ENCODE measurements around the gene FUCA2. TPM values are rescaled to one million over a fixed set of nuclear protein-coding genes. Genes with fewer than 3 reads are reported as not detected.

The FUCA2 gene
- polyA plus RNA-seq, 1 of the 3 experiments (the other 2 are of a cell fraction), result 37.6 TPM

DNA sequence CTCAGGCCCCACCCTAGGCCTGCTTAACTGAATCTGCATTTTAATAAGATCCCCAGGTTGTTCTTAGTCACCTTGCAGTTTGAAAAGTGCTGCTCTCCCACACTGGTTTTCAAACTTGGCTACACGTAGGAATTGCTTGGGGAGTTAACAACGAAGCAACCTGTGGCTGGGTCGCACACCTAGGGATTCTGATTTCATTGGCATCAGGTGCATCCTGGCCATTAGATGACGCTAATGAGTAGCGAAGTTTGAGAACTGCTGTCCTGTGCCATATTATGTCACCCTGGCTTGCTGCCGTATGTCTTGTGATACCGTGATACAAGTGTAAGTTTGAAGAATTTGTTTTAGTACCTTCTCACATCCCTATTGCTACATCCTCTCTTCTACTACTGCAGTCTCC is 28.2 kb upstream of the FUCA2 start:
- Histone ChIP-seq H3K27ac (ENCODE audit: low read depth in 2 of 2, low read length in 1 of 2) (no peak overlapping the region), H3K9me2 (no peaks in the 10 kb centered on the region), H3K4me2 (no peak overlapping the region), H3K36me3 (replicated peaks in 1 of 2; ENCODE audit: control insufficient read depth in 1 of 2, insufficient read depth in 2 of 2, low read length in 1 of 2) (no peaks in the 10 kb centered on the region), H2AFZ (ENCODE audit: low read depth) (no peak overlapping the region), H3K4me3 (ENCODE audit: low read depth in 2 of 2, low read length in 1 of 2) (no peak overlapping the region), H3K4me1 (ENCODE audit: control insufficient read depth in 1 of 2, insufficient read depth in 2 of 2, low read depth in 1 of 2, low read length in 1 of 2) (peaks cover 0 to 3% of the 10 kb centered on the region in 2 experiments; a peak in 1 of 4 replicates), H4K20me1 (ENCODE audit: insufficient read depth) (no peaks in the 10 kb centered on the region), H3K27me3 (ENCODE audit: insufficient read depth) (no peaks in the 10 kb centered on the region), H3F3A (replicated peaks; ENCODE audit: insufficient read depth) (no peaks in the 10 kb centered on the region), H3K9ac (no peak overlapping the region), H3K79me2 (ENCODE audit: insufficient read depth) (peaks cover 11% of the 10 kb centered on the region; the same call in 1 of the 2 replicates), H3K9me3 (no peaks in the 10 kb centered on the region)
- WGBS (ENCODE audit: low lambda C conversion rate), result 97% methylated on average over 7 of the region's 7 CpGs
- no peak for DNase-seq
- POLR2A ChIA-PET, result no interaction called here
- TF ChIP-seq SMC3 (IDR thresholded peaks at IDR 0.05; ENCODE audit: low read depth, low read length) (no peak), EZH2phosphoT487 (IDR thresholded peaks at IDR 0.05; ENCODE audit: borderline replicate concordance, low read depth) (no peak), EP300 (IDR thresholded peaks at IDR 0.05; ENCODE audit: borderline replicate concordance in 1 of 2, low read depth in 1 of 2, low read length in 1 of 2) (no peak), RAD21 (IDR thresholded peaks at IDR 0.05; ENCODE audit: low read length) (no peak), NRF1 (IDR thresholded peaks at IDR 0.05; ENCODE audit: low read depth, low read length) (no peak), USF1 (IDR thresholded peaks at IDR 0.05; ENCODE audit: borderline replicate concordance, low read depth) (no peak), GATA2 (CRISPR knock-in tag; IDR thresholded peaks at IDR 0.05) (no peak), YY1 (IDR thresholded peaks at IDR 0.05; ENCODE audit: low read depth) (no peak), ELF1 (IDR thresholded peaks at IDR 0.05) (no peak), RCOR1 (IDR thresholded peaks at IDR 0.05; ENCODE audit: low read length) (no peak), TCF12 (IDR thresholded peaks at IDR 0.05) (no peak), TEAD4 (IDR thresholded peaks at IDR 0.05; ENCODE audit: borderline replicate concordance, insufficient read depth) (no peak), FOXM1 (IDR thresholded peaks at IDR 0.05; ENCODE audit: low read depth) (no peak), MAX (IDR thresholded peaks at IDR 0.05; ENCODE audit: low read depth) (no peak), GABPA (IDR thresholded peaks at IDR 0.05; ENCODE audit: low read depth) (no peak)
- TF ChIP-seq, protein P1, sequence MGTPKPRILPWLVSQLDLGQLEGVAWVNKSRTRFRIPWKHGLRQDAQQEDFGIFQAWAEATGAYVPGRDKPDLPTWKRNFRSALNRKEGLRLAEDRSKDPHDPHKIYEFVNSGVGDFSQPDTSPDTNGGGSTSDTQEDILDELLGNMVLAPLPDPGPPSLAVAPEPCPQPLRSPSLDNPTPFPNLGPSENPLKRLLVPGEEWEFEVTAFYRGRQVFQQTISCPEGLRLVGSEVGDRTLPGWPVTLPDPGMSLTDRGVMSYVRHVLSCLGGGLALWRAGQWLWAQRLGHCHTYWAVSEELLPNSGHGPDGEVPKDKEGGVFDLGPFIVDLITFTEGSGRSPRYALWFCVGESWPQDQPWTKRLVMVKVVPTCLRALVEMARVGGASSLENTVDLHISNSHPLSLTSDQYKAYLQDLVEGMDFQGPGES (IDR thresholded peaks at IDR 0.05; ENCODE audit: low read depth, low read length), result no peak
- CTCF ChIA-PET, result no interaction called here

- ChIA-PET CTCF (interaction anchor here (2.8 kb wide), 1 partner anchor 36 kb away, joined by 8 read pairs; no protein-coding TSS in a partner anchor), POLR2A (no interaction called here)
- H3K36me3 ChIP-seq (replicated peaks in 1 of 2; ENCODE audit: control insufficient read depth in 1 of 2, insufficient read depth in 2 of 2, low read length in 1 of 2), result no peaks in the 10 kb centered on the region
- H3K27me3 ChIP-seq (ENCODE audit: insufficient read depth), result no peaks in the 10 kb centered on the region
- H3K4me1 ChIP-seq (ENCODE audit: control insufficient read depth in 1 of 2, insufficient read depth in 2 of 2, low read depth in 1 of 2, low read length in 1 of 2), result peaks cover 0 to 3% of the 10 kb centered on the region in 2 experiments; a peak in 1 of 4 replicates
- no peak for DNase-seq
- H3F3A ChIP-seq (replicated peaks; ENCODE audit: insufficient read depth), result no peaks in the 10 kb centered on the region
- H2AFZ ChIP-seq (ENCODE audit: low read depth), result no peak overlapping the region
- no peaks in the 10 kb centered on the region for H3K9me3 ChIP-seq
- H3K79me2 ChIP-seq (ENCODE audit: insufficient read depth), result peaks cover 11% of the 10 kb centered on the region; the same call in 1 of the 2 replicates
- no peak overlapping the region for H3K27ac ChIP-seq (ENCODE audit: low read depth in 2 of 2, low read length in 1 of 2)
- 95% methylated on average over 4 of the region's 4 CpGs for WGBS (ENCODE audit: low lambda C conversion rate)
- no peaks in the 10 kb centered on the region for H4K20me1 ChIP-seq (ENCODE audit: insufficient read depth)
- no peak overlapping the region for H3K4me2 ChIP-seq
- H3K4me3 ChIP-seq (ENCODE audit: low read depth in 2 of 2, low read length in 1 of 2), result no peak overlapping the region
- no peak overlapping the region for H3K9ac ChIP-seq
- no peaks in the 10 kb centered on the region for H3K9me2 ChIP-seq
- TF ChIP-seq, protein P2, sequence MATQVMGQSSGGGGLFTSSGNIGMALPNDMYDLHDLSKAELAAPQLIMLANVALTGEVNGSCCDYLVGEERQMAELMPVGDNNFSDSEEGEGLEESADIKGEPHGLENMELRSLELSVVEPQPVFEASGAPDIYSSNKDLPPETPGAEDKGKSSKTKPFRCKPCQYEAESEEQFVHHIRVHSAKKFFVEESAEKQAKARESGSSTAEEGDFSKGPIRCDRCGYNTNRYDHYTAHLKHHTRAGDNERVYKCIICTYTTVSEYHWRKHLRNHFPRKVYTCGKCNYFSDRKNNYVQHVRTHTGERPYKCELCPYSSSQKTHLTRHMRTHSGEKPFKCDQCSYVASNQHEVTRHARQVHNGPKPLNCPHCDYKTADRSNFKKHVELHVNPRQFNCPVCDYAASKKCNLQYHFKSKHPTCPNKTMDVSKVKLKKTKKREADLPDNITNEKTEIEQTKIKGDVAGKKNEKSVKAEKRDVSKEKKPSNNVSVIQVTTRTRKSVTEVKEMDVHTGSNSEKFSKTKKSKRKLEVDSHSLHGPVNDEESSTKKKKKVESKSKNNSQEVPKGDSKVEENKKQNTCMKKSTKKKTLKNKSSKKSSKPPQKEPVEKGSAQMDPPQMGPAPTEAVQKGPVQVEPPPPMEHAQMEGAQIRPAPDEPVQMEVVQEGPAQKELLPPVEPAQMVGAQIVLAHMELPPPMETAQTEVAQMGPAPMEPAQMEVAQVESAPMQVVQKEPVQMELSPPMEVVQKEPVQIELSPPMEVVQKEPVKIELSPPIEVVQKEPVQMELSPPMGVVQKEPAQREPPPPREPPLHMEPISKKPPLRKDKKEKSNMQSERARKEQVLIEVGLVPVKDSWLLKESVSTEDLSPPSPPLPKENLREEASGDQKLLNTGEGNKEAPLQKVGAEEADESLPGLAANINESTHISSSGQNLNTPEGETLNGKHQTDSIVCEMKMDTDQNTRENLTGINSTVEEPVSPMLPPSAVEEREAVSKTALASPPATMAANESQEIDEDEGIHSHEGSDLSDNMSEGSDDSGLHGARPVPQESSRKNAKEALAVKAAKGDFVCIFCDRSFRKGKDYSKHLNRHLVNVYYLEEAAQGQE (IDR thresholded peaks at IDR 0.05; ENCODE audit: low read depth, low read length), result no peak
- no peak for TF ChIP-seq NRF1 (IDR thresholded peaks at IDR 0.05; ENCODE audit: low read depth, low read length)
- TF ChIP-seq TAF1 (IDR thresholded peaks at IDR 0.05; ENCODE audit: borderline replicate concordance, low read depth, low read length), result no peak
- TF ChIP-seq, protein P3, sequence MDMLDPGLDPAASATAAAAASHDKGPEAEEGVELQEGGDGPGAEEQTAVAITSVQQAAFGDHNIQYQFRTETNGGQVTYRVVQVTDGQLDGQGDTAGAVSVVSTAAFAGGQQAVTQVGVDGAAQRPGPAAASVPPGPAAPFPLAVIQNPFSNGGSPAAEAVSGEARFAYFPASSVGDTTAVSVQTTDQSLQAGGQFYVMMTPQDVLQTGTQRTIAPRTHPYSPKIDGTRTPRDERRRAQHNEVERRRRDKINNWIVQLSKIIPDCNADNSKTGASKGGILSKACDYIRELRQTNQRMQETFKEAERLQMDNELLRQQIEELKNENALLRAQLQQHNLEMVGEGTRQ (IDR thresholded peaks at IDR 0.05; ENCODE audit: borderline replicate concordance, low read depth, low read length), result no peak
- no peak for TF ChIP-seq RAD21 (IDR thresholded peaks at IDR 0.05; ENCODE audit: low read length)
- TF ChIP-seq TEAD4 (IDR thresholded peaks at IDR 0.05; ENCODE audit: borderline replicate concordance, insufficient read depth), result no peak
- no peak for TF ChIP-seq FOXJ3 (CRISPR knock-in tag; IDR thresholded peaks at IDR 0.05)
- TF ChIP-seq FOXM1 (IDR thresholded peaks at IDR 0.05; ENCODE audit: low read depth), result no peak
Observed at GRCh38 chr6:143539106-143539505, 27.6 kb upstream of the FUCA2 start.

Measured in SK-N-SH (cell line).